ENCODE results near the gene MARCHF3. TPM values are rescaled to one million over a fixed set of nuclear protein-coding genes. Genes with fewer than 3 reads are reported as not detected.
"Not testable (repeated sequence)": the region's sequence is repeated elsewhere in the genome, so short reads cannot be mapped to it uniquely, and the experiment has no call there.

Gene MARCHF3
- total RNA-seq, 1 experiment from 2014 or later = 16.1 TPM

DNA sequence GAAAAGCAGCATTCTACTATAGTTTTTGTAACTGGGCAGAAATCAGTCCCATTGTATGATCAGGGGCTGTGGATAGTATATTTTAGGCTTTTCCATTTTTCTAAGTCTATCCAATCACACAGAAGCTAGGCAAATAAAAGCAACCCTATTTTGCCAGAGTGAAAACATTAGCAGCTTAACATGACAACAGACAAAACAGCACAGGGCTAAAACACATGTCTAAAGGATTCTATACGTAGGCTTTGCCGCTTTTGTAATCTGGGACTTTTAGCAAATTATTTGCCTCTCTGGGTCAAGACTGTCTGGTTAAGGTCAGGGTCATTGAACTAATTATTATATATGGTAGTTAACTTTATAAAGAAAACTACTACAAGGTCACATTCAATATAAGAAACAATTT lies 4.2 kb downstream of the MARCHF3 start:
- H3K27me3 Mint-ChIP-seq (ENCODE audit: unreplicated experiment) = no peaks in the 10 kb centered on the region
- no TSS peak for BruUV-seq (replicated peaks)

DNA sequence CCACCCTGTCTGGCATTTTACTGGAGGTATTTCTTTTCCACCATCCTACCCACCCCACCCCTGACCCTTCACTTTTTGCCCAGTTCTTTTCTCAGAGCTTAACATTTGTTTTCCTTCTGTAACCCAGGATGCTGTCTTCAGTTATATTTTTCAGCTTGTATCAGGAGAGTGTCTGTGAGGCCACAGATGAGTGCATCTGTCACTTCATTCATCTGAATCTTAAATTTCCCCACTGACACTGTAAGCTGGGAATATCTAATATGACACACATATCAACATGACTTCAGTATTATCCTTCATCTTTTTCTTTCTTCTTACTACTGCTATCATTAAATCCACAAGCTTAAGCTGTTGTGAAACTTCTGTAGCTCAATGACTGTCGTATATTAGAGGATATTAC lies 4.9 kb downstream of the MARCHF3 start:
- Mint-ChIP-seq H3K4me3 (ENCODE audit: low read depth, unreplicated experiment) (no peak overlapping the region), H3K27ac (ENCODE audit: unreplicated experiment) (no peak overlapping the region), H3K27me3 (ENCODE audit: unreplicated experiment) (no peaks in the 10 kb centered on the region), H3K36me3 (ENCODE audit: insufficient read depth, unreplicated experiment) (peaks cover 14% of the 10 kb centered on the region), H3K4me1 (ENCODE audit: low read depth, unreplicated experiment) (peaks cover 13% of the 10 kb centered on the region), H3K9me3 (ENCODE audit: low read depth, unreplicated experiment) (no peaks in the 10 kb centered on the region)
- no TSS peak for BruUV-seq (replicated peaks)
- TF ChIP-seq, protein P1, sequence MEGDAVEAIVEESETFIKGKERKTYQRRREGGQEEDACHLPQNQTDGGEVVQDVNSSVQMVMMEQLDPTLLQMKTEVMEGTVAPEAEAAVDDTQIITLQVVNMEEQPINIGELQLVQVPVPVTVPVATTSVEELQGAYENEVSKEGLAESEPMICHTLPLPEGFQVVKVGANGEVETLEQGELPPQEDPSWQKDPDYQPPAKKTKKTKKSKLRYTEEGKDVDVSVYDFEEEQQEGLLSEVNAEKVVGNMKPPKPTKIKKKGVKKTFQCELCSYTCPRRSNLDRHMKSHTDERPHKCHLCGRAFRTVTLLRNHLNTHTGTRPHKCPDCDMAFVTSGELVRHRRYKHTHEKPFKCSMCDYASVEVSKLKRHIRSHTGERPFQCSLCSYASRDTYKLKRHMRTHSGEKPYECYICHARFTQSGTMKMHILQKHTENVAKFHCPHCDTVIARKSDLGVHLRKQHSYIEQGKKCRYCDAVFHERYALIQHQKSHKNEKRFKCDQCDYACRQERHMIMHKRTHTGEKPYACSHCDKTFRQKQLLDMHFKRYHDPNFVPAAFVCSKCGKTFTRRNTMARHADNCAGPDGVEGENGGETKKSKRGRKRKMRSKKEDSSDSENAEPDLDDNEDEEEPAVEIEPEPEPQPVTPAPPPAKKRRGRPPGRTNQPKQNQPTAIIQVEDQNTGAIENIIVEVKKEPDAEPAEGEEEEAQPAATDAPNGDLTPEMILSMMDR (IDR thresholded peaks at IDR 0.05; ENCODE audit: unreplicated experiment) = no peak
- DNase-seq = no peak
- CTCF ChIA-PET = interaction anchor here (0.6 to 0.9 kb wide), 2 partner anchors 35 to 169 kb away, joined by 3 read pairs; no protein-coding TSS in a partner anchor
- intact Hi-C loops (cut with micrococcal nuclease; ENCODE audit: unreplicated experiment) = loop anchor here (5.0 kb wide), 1 partner anchor 108 kb away; no protein-coding TSS in a partner anchor

More for the DNA sequence above, 4.2 kb downstream of the MARCHF3 start:
- H3K36me3 Mint-ChIP-seq (ENCODE audit: insufficient read depth, unreplicated experiment) = peaks cover 21% of the 10 kb centered on the region
- H3K27ac Mint-ChIP-seq (ENCODE audit: unreplicated experiment) = no peak overlapping the region
- intact Hi-C loops (cut with micrococcal nuclease; ENCODE audit: unreplicated experiment) = loop anchor here (2.0 to 5.0 kb wide), 2 partner anchors 21 to 109 kb away; no protein-coding TSS in a partner anchor
- CTCF ChIA-PET = interaction anchor here (0.9 kb wide), 1 partner anchor 170 kb away, joined by 3 read pairs; no protein-coding TSS in a partner anchor
- DNase-seq = no peak
- no peak overlapping the region for H3K4me3 Mint-ChIP-seq (ENCODE audit: low read depth, unreplicated experiment)
- no peaks in the 10 kb centered on the region for H3K9me3 Mint-ChIP-seq (ENCODE audit: low read depth, unreplicated experiment)
- peaks cover 13% of the 10 kb centered on the region for H3K4me1 Mint-ChIP-seq (ENCODE audit: low read depth, unreplicated experiment)
- TF ChIP-seq, protein P1 (IDR thresholded peaks at IDR 0.05; ENCODE audit: unreplicated experiment) = no peak

DNA sequence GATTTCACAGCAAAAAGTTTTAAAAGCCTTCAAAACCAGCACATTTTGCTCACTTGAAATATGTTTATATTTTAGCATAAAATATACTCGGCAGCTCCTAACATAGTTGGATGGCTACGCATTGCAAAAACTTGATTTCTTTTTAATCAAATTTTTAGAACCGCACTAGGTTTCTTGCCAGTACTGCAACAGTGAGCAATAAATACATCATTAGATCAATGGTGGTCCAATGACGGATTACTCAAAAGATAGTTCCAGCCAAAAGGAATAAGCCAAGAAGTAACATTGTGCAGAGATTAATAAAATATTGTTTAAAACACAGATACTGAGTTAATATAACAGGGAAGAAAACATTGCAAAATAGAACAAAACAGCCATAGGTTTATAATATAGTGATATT lies 5.5 kb downstream of the MARCHF3 start:
- H3K27ac Mint-ChIP-seq (ENCODE audit: unreplicated experiment) = no peak overlapping the region
- TF ChIP-seq, protein P1 (IDR thresholded peaks at IDR 0.05; ENCODE audit: unreplicated experiment) = no peak
- no peaks in the 10 kb centered on the region for H3K27me3 Mint-ChIP-seq (ENCODE audit: unreplicated experiment)
- no TSS peak for BruUV-seq (replicated peaks)
- CTCF ChIA-PET = no interaction called here
- H3K36me3 Mint-ChIP-seq (ENCODE audit: insufficient read depth, unreplicated experiment) = peaks cover 7% of the 10 kb centered on the region
- no peak for DNase-seq
- H3K9me3 Mint-ChIP-seq (ENCODE audit: low read depth, unreplicated experiment) = no peaks in the 10 kb centered on the region
- H3K4me3 Mint-ChIP-seq (ENCODE audit: low read depth, unreplicated experiment) = no peak overlapping the region
- intact Hi-C loops (cut with micrococcal nuclease; ENCODE audit: unreplicated experiment) = loop anchor here (5.0 kb wide), 1 partner anchor 108 kb away; no protein-coding TSS in a partner anchor
- peaks cover 13% of the 10 kb centered on the region for H3K4me1 Mint-ChIP-seq (ENCODE audit: low read depth, unreplicated experiment)

DNA sequence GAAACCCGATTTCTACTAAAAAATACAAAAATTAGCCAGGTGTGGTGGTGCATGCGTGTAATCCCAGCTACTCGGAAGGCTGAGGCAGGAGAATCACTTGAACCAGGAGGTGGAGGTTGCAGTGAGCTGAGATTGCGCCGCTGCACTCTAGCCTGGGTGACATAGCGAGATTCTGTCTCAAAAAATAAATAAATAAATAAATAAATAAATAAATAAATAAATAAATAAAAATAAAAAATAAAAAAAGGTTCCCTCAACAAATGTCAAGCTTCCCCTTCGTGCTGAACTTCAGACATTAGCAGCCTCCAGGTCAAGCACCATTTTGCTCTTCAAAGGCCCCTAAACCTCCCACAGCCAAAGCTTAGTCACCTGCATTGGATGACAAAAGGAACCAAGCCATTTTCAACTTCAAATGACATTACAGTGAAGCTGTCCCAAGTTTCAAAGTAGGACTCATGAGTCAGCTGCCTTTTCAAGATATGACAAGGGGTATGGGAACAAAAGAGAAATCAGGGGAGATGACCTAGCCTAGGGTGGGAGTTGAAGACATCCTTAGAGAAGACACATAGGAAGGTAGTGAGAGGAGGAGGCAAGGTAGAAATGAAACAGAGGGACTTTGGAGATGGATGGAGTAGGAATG lies 6.7 kb downstream of the MARCHF3 start:
- DNase-seq; H3K4me3 Mint-ChIP-seq (ENCODE audit: low read depth, unreplicated experiment); BruUV-seq (replicated peaks); H3K4me1 Mint-ChIP-seq (ENCODE audit: low read depth, unreplicated experiment); intact Hi-C loops (cut with micrococcal nuclease; ENCODE audit: unreplicated experiment); H3K9me3 Mint-ChIP-seq (ENCODE audit: low read depth, unreplicated experiment); CTCF ChIA-PET; H3K36me3 Mint-ChIP-seq (ENCODE audit: insufficient read depth, unreplicated experiment); H3K27ac Mint-ChIP-seq (ENCODE audit: unreplicated experiment); H3K27me3 Mint-ChIP-seq (ENCODE audit: unreplicated experiment): not testable (repeated sequence)

DNA sequence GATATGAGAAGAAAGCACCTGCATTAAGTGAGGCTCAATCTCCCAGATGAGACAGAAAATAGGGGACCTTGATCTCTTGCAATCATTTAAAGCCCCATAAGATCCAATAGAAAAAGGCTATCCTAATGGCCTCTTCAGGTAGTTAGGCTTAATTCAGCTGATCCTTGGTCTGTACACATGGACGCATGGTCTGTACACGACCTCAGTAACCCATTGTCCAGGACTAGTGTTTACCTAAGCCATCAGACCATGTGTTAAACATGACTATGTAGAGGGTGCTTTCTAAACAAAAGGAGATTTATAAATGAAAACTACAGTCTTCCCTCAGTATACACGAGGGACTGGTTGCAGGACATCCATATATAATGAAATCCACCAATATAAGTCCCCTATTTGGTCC lies 7.5 kb downstream of the MARCHF3 start:
- DNase-seq = no peak
- H3K36me3 Mint-ChIP-seq (ENCODE audit: insufficient read depth, unreplicated experiment) = no peaks in the 10 kb centered on the region
- TF ChIP-seq, protein P1 (IDR thresholded peaks at IDR 0.05; ENCODE audit: unreplicated experiment) = no peak
- intact Hi-C loops (cut with micrococcal nuclease; ENCODE audit: unreplicated experiment) = no loop called here
- no peak overlapping the region for H3K4me3 Mint-ChIP-seq (ENCODE audit: low read depth, unreplicated experiment)
- no peaks in the 10 kb centered on the region for H3K4me1 Mint-ChIP-seq (ENCODE audit: low read depth, unreplicated experiment)
- no peaks in the 10 kb centered on the region for H3K9me3 Mint-ChIP-seq (ENCODE audit: low read depth, unreplicated experiment)
- CTCF ChIA-PET = no interaction called here
- no peak overlapping the region for H3K27ac Mint-ChIP-seq (ENCODE audit: unreplicated experiment)
- BruUV-seq (replicated peaks) = no TSS peak
- no peaks in the 10 kb centered on the region for H3K27me3 Mint-ChIP-seq (ENCODE audit: unreplicated experiment)

Measured in Calu3 (cell line).